Astrocyte (in vitro differentiated cells and primary cell): Measurements from ENCODE around the gene CHST11. TPM values are rescaled to one million over a fixed set of nuclear protein-coding genes. Genes with fewer than 3 reads are reported as not detected.

Experiments
- DNase-seq: peaks from one replicate; pipeline ENCODE4 v3.0.0-alpha.2; 2010; ENCODE audit warnings: low read depth
- FAIRE-seq: peaks from 2 replicates; lab custom pipeline; 2011; peaks lifted over from hg19 to GRCh38; lab: Jason Lieb, UNC
- H2AFZ ChIP-seq: 2 replicates; pipeline ENCODE4 v1.6.0; 2012; ENCODE audit warnings: low read depth, low read length, inconsistent platforms
- H3K27ac ChIP-seq: 2 replicates; pipeline ENCODE4 v1.5.1; 2011; ENCODE audit warnings: low read depth, low read length, inconsistent platforms
- H3K27me3 ChIP-seq: 2 replicates; pipeline ENCODE4 v1.6.0; 2011; ENCODE audit warnings: low read length, inconsistent platforms; ENCODE audit not compliant: insufficient read depth
- H3K36me3 ChIP-seq: 2 replicates; pipeline ENCODE4 v1.5.1; 2011; ENCODE audit warnings: low read length, inconsistent platforms; ENCODE audit not compliant: insufficient read depth
- H3K4me1 ChIP-seq: 2 replicates; pipeline ENCODE4 v1.5.1; 2011; ENCODE audit warnings: low read length, inconsistent platforms; ENCODE audit not compliant: insufficient read depth
- H3K4me2 ChIP-seq: 2 replicates; pipeline ENCODE4 v1.6.0; 2012; ENCODE audit warnings: low read length, inconsistent platforms
- H3K4me3 ChIP-seq: 2 replicates; pipeline ENCODE4 v1.5.1; 2011; ENCODE audit warnings: low read depth, mild to moderate bottlenecking, low read length, inconsistent platforms; ENCODE audit not compliant: insufficient read depth
- H3K79me2 ChIP-seq: 2 replicates; pipeline ENCODE4 v1.6.0; 2012; ENCODE audit warnings: mild to moderate bottlenecking, low read length, inconsistent platforms; ENCODE audit not compliant: insufficient read depth
- H3K9ac ChIP-seq: 2 replicates; pipeline ENCODE4 v1.6.0; 2012; ENCODE audit warnings: mild to moderate bottlenecking, low read length, inconsistent platforms
- H3K9me3 ChIP-seq: 2 replicates; pipeline ENCODE4 v1.5.1; 2012; ENCODE audit warnings: low read depth, mild to moderate bottlenecking, low read length, inconsistent platforms; ENCODE audit not compliant: insufficient read depth
- H4K20me1 ChIP-seq: 2 replicates; pipeline ENCODE4 v1.6.0; 2012; ENCODE audit warnings: low read length, inconsistent platforms; ENCODE audit not compliant: insufficient read depth
- H3K27ac Mint-ChIP-seq: one replicate; pipeline ENCODE4 v1.8.0; 2021; ENCODE audit warnings: mild to moderate bottlenecking, mixed read lengths; ENCODE audit not compliant: unreplicated experiment
- H3K27me3 Mint-ChIP-seq: one replicate; pipeline ENCODE4 v1.8.0; 2021; ENCODE audit warnings: low read depth, mixed read lengths; ENCODE audit not compliant: unreplicated experiment
- H3K36me3 Mint-ChIP-seq: one replicate; pipeline ENCODE4 v1.8.0; 2021; ENCODE audit warnings: low read depth, mixed read lengths; ENCODE audit not compliant: unreplicated experiment
- H3K4me1 Mint-ChIP-seq: one replicate; pipeline ENCODE4 v1.8.0; 2021; ENCODE audit warnings: low read depth, mixed read lengths; ENCODE audit not compliant: unreplicated experiment
- H3K4me3 Mint-ChIP-seq: one replicate; pipeline ENCODE4 v1.8.0; 2021; ENCODE audit warnings: mild to moderate bottlenecking, moderate library complexity, mixed read lengths; ENCODE audit not compliant: unreplicated experiment
- H3K9me3 Mint-ChIP-seq: one replicate; pipeline ENCODE4 v1.8.0; 2021; ENCODE audit warnings: mild to moderate bottlenecking, mixed read lengths; ENCODE audit not compliant: unreplicated experiment
- EZH2 ChIP-seq: IDR thresholded peaks from 2 replicates; pipeline ENCODE4 v1.6.1; 2012; ENCODE audit warnings: mild to moderate bottlenecking, low read length, inconsistent platforms; ENCODE audit not compliant: insufficient read depth
- total RNA-seq: library from RNA; stranded (reverse); gene quantifications from 2 replicates; pipeline ENCODE4 v1.2.1, GENCODE V29; 2021
- TF ChIP-seq, protein P1 (sequence below): IDR thresholded peaks from 2 replicates; pipeline ENCODE4 v1.5.1; 2011; ENCODE audit warnings: low read depth, mild to moderate bottlenecking, inconsistent platforms, low read length, moderate library complexity; ENCODE audit not compliant: insufficient read depth

The CHST11 gene
- total RNA-seq, 1 donor from 2014 or later, result 30.2 TPM

DNA sequence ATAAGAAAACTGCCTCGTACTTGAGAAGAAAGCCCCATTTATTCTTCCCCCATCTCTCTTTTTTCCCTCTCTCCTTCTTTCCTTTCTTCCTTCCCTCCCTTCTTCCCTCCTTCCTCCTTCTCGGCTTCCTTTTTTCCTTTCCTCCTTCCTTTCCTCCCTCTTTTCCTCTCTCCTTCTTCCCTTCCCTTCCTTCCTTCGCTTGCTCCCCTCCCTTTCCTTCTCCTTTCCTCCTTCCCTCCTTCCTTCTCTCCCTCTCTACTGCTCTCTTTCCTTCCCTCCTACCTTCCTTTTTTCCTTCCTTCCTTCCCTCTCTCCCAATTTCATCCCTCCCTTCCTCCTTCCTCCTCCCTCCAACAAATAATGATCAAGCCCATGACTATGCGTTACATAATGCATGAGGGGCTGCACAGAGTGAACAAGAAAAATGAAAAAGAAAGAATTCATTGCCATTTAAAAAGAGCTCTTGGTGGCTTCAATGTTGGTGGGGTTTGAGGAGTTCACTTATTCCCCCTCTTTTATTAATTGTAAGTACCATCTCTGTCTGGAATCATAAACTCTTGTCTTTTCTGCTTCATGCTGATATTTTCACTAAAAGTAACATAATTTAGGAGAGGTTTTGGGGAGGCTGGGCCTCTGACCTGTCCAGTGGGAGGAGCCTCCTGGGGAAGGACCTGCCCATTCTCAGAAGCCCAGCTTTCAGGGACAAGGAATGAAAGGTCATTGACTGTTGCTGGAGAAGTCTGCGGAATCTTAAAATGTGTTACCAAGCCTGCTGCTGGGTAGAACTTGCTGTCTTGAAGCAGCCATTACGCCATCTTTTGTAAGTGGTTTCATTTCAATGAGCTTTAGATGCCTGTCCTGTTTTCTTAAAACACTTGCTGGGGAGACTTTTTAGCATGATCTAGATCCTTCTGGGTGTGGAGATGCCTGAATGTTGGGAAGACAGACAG is 144.3 kb downstream of the CHST11 start:
- peaks cover 46% of the 10 kb centered on the region for H3K4me1 ChIP-seq
- H3K9me3 ChIP-seq, result no peaks in the 10 kb centered on the region
- Mint-ChIP-seq H3K27ac (peak overlapping the region; percentile 67), H3K4me3 (peak overlapping the region; percentile 1), H3K9me3 (no peaks in the 10 kb centered on the region), H3K36me3 (no peaks in the 10 kb centered on the region), H3K4me1 (peaks cover 61% of the 10 kb centered on the region), H3K27me3 (no peaks in the 10 kb centered on the region)
- H3K4me2 ChIP-seq, result no peak overlapping the region
- no peak overlapping the region for H3K4me3 ChIP-seq
- H3K36me3 ChIP-seq, result no peaks in the 10 kb centered on the region
- FAIRE-seq (no peak), DNase-seq (no peak)
- no peak overlapping the region for H3K27ac ChIP-seq
- no peak for TF ChIP-seq EZH2
- TF ChIP-seq, protein P1, sequence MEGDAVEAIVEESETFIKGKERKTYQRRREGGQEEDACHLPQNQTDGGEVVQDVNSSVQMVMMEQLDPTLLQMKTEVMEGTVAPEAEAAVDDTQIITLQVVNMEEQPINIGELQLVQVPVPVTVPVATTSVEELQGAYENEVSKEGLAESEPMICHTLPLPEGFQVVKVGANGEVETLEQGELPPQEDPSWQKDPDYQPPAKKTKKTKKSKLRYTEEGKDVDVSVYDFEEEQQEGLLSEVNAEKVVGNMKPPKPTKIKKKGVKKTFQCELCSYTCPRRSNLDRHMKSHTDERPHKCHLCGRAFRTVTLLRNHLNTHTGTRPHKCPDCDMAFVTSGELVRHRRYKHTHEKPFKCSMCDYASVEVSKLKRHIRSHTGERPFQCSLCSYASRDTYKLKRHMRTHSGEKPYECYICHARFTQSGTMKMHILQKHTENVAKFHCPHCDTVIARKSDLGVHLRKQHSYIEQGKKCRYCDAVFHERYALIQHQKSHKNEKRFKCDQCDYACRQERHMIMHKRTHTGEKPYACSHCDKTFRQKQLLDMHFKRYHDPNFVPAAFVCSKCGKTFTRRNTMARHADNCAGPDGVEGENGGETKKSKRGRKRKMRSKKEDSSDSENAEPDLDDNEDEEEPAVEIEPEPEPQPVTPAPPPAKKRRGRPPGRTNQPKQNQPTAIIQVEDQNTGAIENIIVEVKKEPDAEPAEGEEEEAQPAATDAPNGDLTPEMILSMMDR, result no peak
- H4K20me1 ChIP-seq, result no peaks in the 10 kb centered on the region
- H2AFZ ChIP-seq, result no peak overlapping the region
- no peak overlapping the region for H3K9ac ChIP-seq
- no peaks in the 10 kb centered on the region for H3K27me3 ChIP-seq
- H3K79me2 ChIP-seq, result peaks cover 30% of the 10 kb centered on the region

- Histone ChIP-seq H3K79me2 (peaks cover 30% of the 10 kb centered on the region), H3K4me1 (peaks cover 37% of the 10 kb centered on the region), H4K20me1 (no peaks in the 10 kb centered on the region), H3K9me3 (no peaks in the 10 kb centered on the region), H2AFZ (no peak overlapping the region), H3K36me3 (no peaks in the 10 kb centered on the region), H3K4me3 (no peak overlapping the region), H3K27me3 (no peaks in the 10 kb centered on the region), H3K9ac (no peak overlapping the region), H3K27ac (no peak overlapping the region), H3K4me2 (no peak overlapping the region)
- TF ChIP-seq, protein P1, result no peak
- no peak for TF ChIP-seq EZH2
- FAIRE-seq (no peak), DNase-seq (no peak)
- Mint-ChIP-seq H3K27ac (no peak overlapping the region), H3K4me3 (no peak overlapping the region), H3K9me3 (no peaks in the 10 kb centered on the region), H3K36me3 (peaks cover 4% of the 10 kb centered on the region), H3K4me1 (peaks cover 54% of the 10 kb centered on the region), H3K27me3 (no peaks in the 10 kb centered on the region)
These were observed 145.7 kb downstream of the CHST11 start for GRCh38 chr12:104602406-104602805.

DNA sequence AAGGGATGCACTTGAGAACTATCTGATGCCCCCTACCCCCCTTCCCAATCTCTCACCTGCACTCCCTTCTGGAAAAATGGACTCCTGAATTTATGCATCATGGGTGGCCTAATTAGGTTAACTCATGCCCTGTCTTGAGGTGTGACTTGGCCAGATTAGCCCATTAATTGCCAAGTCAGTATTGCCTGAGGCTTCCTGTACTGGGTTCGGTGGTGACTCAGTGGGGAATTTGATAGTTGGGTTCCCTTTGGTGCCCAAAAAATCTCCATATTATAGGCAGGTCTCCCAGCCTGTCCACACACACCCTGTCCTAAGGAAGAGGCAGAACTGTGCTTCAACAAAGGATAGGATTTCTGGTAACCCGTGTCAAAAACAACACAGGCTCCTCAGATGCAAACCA is 146.1 kb downstream of the CHST11 start:
- peak overlapping the region; percentile 72 for H3K4me2 ChIP-seq
- H3K4me3 ChIP-seq, result no peak overlapping the region
- H3K9me3 ChIP-seq, result no peaks in the 10 kb centered on the region
- Mint-ChIP-seq H3K4me1 (peaks cover 49% of the 10 kb centered on the region), H3K27me3 (no peaks in the 10 kb centered on the region), H3K4me3 (no peak overlapping the region), H3K36me3 (peaks cover 5% of the 10 kb centered on the region), H3K27ac (no peak overlapping the region), H3K9me3 (no peaks in the 10 kb centered on the region)
- no peak overlapping the region for H3K9ac ChIP-seq
- peaks cover 36% of the 10 kb centered on the region for H3K4me1 ChIP-seq
- DNase-seq (no peak), FAIRE-seq (no peak)
- H3K27me3 ChIP-seq, result no peaks in the 10 kb centered on the region
- H3K36me3 ChIP-seq, result no peaks in the 10 kb centered on the region
- H3K27ac ChIP-seq, result peak overlapping the region; percentile 90
- peaks cover 26% of the 10 kb centered on the region for H3K79me2 ChIP-seq
- TF ChIP-seq, protein P1, result no peak
- TF ChIP-seq EZH2, result no peak
- H4K20me1 ChIP-seq, result no peaks in the 10 kb centered on the region
- no peak overlapping the region for H2AFZ ChIP-seq
